K562 (cell line): ENCODE data around the gene SKOR1. TPM values are rescaled to one million over a fixed set of nuclear protein-coding genes. Genes with fewer than 3 reads are reported as not detected.
A peak's percentile ranks its signal among the peaks of the same experiment; 100 is the strongest.

ENCODE experiments used
- CBFB ChIP-seq: sonication (generic); formaldehyde crosslinking; IDR thresholded peaks from 2 replicates; pipeline ENCODE4 v1.4.0; 2020; ENCODE audit warnings: mild to moderate bottlenecking, missing genetic modification reagents
- CREBBP ChIP-seq: IDR thresholded peaks from one replicate; pipeline ENCODE4 v1.6.1; 2012; ENCODE audit warnings: low read depth, mild to moderate bottlenecking, control low read depth, inconsistent platforms, low read length
- GATA2 ChIP-seq: sonication (generic); formaldehyde crosslinking; IDR thresholded peaks from 2 replicates; pipeline ENCODE4 v1.4.0; 2020; ENCODE audit warnings: mild to moderate bottlenecking, missing genetic modification reagents
- HMG20B ChIP-seq: fragments of 250-450 bp; sonication (Bioruptor Pico); IDR thresholded peaks from 2 replicates; pipeline ENCODE4 v1.5.0; 2021; ENCODE audit warnings: mild to moderate bottlenecking
- ID3 ChIP-seq, 2 experiments: fragments of 250-450 bp in 1 of 2; fragments of 450-650 bp in 1 of 2; sonication (Bioruptor Pico) in 1 of 2; IDR thresholded peaks; 2 replicates each; pipeline versions ENCODE4 v1.6.1 to v1.8.0; 2016 to 2021; ENCODE audit warnings: mild to moderate bottlenecking in 2 of 2, moderate library complexity in 2 of 2, missing compliant biosample characterization in 1 of 2, missing genetic modification characterization in 1 of 2
- KDM5B ChIP-seq: fragments of 200-600 bp; sonication (generic); IDR thresholded peaks from 2 replicates; pipeline ENCODE4 v1.6.1; 2012; ENCODE audit warnings: low read depth, mild to moderate bottlenecking, moderate library complexity, low read length, control low read depth, inconsistent platforms; ENCODE audit not compliant: insufficient replicate concordance
- MECOM ChIP-seq: fragments of 250-450 bp; sonication (Bioruptor Pico); IDR thresholded peaks from 2 replicates; pipeline ENCODE4 v1.8.0; 2022; ENCODE audit warnings: inconsistent platforms
- NR3C1 ChIP-seq: sonication (generic); formaldehyde crosslinking; IDR thresholded peaks from 2 replicates; pipeline ENCODE4 v1.8.1; 2022; ENCODE audit warnings: missing genetic modification reagents
- NR4A1 ChIP-seq, 2 experiments: fragments of 250-450 bp in 1 of 2; fragments of 450-650 bp in 1 of 2; sonication (Bioruptor Pico) in 1 of 2; IDR thresholded peaks; 2 replicates each; pipeline versions ENCODE4 v1.4.0 to v1.6.1; 2016 to 2020; ENCODE audit warnings: mild to moderate bottlenecking in 2 of 2, missing compliant biosample characterization in 1 of 2, missing genetic modification characterization in 1 of 2, moderate library complexity in 1 of 2
- NRF1 ChIP-seq, 2 experiments: fragments of 450-650 bp; IDR thresholded peaks in 1 of 2; conservative IDR thresholded peaks in 1 of 2; 2 replicates each; pipeline ENCODE4 v1.6.1; 2014; ENCODE audit warnings: mild to moderate bottlenecking in 2 of 2
- POLR2G ChIP-seq: fragments of 200-400 bp; formaldehyde crosslinking; IDR thresholded peaks from 2 replicates; pipeline ENCODE4 v1.6.1; 2017; ENCODE audit warnings: low read depth, mild to moderate bottlenecking, antibody characterized with exemption, low read length, moderate library complexity
- PTRF ChIP-seq: fragments of 450-650 bp; IDR thresholded peaks from 2 replicates; pipeline ENCODE4 v1.6.1; 2016; ENCODE audit warnings: mild to moderate bottlenecking, missing genetic modification characterization, missing compliant biosample characterization
- SNRNP70 ChIP-seq: fragments of 200-400 bp; formaldehyde crosslinking; optimal IDR thresholded peaks from 2 replicates; pipeline ENCODE3; 2017; ENCODE audit warnings: low read depth, low read length
- SRF ChIP-seq, 2 experiments: fragments of 250-450, 450-650 bp in 1 of 2; sonication (Bioruptor Pico) in 1 of 2; sonication (generic) in 1 of 2; formaldehyde crosslinking; IDR thresholded peaks; 2 replicates each; pipeline versions ENCODE4 v1.5.0 to v1.5.1; 2020 to 2022; ENCODE audit warnings: mild to moderate bottlenecking in 1 of 2, missing genetic modification reagents in 1 of 2
- SRSF1 ChIP-seq: fragments of 200-400 bp; formaldehyde crosslinking; IDR thresholded peaks from 2 replicates; pipeline ENCODE4 v1.6.1; 2017; ENCODE audit warnings: mild to moderate bottlenecking, low read depth, low read length, moderate library complexity
- STAT5A ChIP-seq: IDR thresholded peaks from 2 replicates; pipeline ENCODE4 v1.6.1; 2012; ENCODE audit warnings: low read length, inconsistent platforms, borderline replicate concordance
- THAP7 ChIP-seq: fragments of 250-450 bp; sonication (Bioruptor Pico); IDR thresholded peaks from 2 replicates; pipeline ENCODE4 v1.5.0; 2021
- YBX1 ChIP-seq: fragments of 450-650 bp; IDR thresholded peaks from 2 replicates; pipeline ENCODE4 v1.7.1; 2016; ENCODE audit warnings: mild to moderate bottlenecking
- ZNF232 ChIP-seq: sonication (generic); formaldehyde crosslinking; IDR thresholded peaks from 2 replicates; pipeline ENCODE4 v1.8.0; 2022; ENCODE audit warnings: mild to moderate bottlenecking, missing genetic modification reagents
- ZNF24 ChIP-seq: fragments of 450-650 bp; IDR thresholded peaks from 2 replicates; pipeline ENCODE4 v1.6.1; 2016
- ZNF76 ChIP-seq: fragments of 250-450 bp; sonication (Bioruptor Pico); IDR thresholded peaks from 2 replicates; pipeline ENCODE4 v1.4.0; 2020; ENCODE audit warnings: mild to moderate bottlenecking, moderate library complexity, borderline replicate concordance
- polyA plus RNA-seq, 8 experiments: library from polyadenylated mRNA; depleted of rRNA in 4 of 8; stranded (reverse) in 5 of 8; unstranded in 3 of 8; fragments of >200 nt; fragmentation: Nextera tagmentation in 2 of 8; fragmentation: Illumina TruSeq in 1 of 8; extraction: Ambion mirVana in 2 of 8; extraction: Trizol in 1 of 8; gene quantifications; 2 replicates each; pipeline versions ENCODE4 v1.2.1 to v1.2.3, GENCODE V29; 2011 to 2014; ENCODE audit warnings: inconsistent platforms in 1 of 8, missing spikeins in 1 of 8
- total RNA-seq, 7 experiments: library from RNA; depleted of rRNA in 6 of 7; stranded (reverse); fragments of >200 nt in 6 of 7; fragmentation: Illumina TruSeq in 2 of 7; extraction: Trizol in 2 of 7; gene quantifications; 2 replicates each; pipeline versions ENCODE4 v1.2.1 to v1.2.3, GENCODE V29; 2011 to 2021; ENCODE audit warnings: low replicate concordance in 1 of 7
- TF ChIP-seq, protein P1 (sequence below): fragments of 250-450 bp; sonication (Bioruptor Pico); IDR thresholded peaks from 2 replicates; pipeline ENCODE4 v1.6.1; 2021; ENCODE audit warnings: mild to moderate bottlenecking
- TF ChIP-seq, protein P2 (sequence below), 2 experiments: fragments of 450-650 bp; conservative IDR thresholded peaks; 2 replicates each; pipeline ENCODE4 v1.6.1; 2017; ENCODE audit warnings: mild to moderate bottlenecking in 2 of 2, moderate library complexity in 2 of 2
- TF ChIP-seq, protein P3 (sequence below): fragments of 250-450 bp; sonication (Bioruptor Pico); IDR thresholded peaks from 2 replicates; pipeline ENCODE4 v1.8.0; 2021; ENCODE audit warnings: moderate library complexity, mild to moderate bottlenecking, inconsistent platforms

Gene SKOR1
- total and polyA plus RNA-seq, 9 of the 15 experiments (the other 6 are each of a cell fraction or from before 2014, with no cell fraction given): 0.04 to 0.41 (median 0.09) TPM; not detected in 3

DNA sequence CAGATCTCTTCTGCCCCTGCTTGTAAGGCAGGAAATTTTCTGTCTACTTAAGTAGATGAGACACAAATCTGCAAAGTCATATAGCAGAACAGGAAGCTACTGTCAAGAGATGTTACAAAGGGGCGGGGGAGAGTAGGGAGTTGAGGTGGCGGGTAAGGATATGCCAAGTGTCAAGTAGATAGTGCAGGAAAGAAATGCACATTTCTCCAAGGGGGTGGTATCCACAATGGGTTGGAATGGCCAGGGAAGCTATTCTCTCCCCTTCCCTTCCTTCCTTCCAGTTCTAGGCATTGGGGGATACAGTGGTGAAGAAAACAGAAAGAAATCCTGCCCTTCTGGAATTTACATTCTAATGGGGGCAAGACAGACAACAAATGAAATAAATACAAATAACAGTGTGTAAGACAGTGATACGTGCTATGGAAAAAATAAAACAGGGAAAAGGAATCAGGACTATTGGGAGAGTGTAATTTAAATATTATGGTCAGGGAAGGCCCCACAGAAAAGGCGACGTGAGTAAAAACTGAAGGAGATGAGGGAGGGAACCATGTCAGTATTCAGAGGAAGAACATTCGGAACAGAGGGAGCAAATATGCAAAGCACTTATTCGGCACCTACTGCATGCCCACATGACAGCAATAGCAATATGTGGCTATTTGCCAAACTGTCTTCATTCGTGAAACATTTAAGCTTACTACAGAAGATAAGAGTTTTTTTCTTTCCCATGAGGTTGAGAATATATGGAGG, 57.4 kb downstream of the SKOR1 start (continued):
- no peak for TF ChIP-seq POLR2G
- TF ChIP-seq NR3C1: no peak
- TF ChIP-seq, protein P1, sequence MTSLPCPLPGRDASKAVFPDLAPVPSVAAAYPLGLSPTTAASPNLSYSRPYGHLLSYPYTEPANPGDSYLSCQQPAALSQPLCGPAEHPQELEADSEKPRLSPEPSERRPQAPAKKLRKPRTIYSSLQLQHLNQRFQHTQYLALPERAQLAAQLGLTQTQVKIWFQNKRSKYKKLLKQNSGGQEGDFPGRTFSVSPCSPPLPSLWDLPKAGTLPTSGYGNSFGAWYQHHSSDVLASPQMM (CRISPR knock-in tag): no peak
- TF ChIP-seq ID3 (CRISPR knock-in tag; IDR thresholded peaks at IDR 0.05): no peak
- TF ChIP-seq ID3 (tag; IDR thresholded peaks at IDR 0.05): no peak
- no peak for TF ChIP-seq CREBBP
- no peak for TF ChIP-seq SNRNP70
- TF ChIP-seq KDM5B: no peak
- TF ChIP-seq, protein P2, sequence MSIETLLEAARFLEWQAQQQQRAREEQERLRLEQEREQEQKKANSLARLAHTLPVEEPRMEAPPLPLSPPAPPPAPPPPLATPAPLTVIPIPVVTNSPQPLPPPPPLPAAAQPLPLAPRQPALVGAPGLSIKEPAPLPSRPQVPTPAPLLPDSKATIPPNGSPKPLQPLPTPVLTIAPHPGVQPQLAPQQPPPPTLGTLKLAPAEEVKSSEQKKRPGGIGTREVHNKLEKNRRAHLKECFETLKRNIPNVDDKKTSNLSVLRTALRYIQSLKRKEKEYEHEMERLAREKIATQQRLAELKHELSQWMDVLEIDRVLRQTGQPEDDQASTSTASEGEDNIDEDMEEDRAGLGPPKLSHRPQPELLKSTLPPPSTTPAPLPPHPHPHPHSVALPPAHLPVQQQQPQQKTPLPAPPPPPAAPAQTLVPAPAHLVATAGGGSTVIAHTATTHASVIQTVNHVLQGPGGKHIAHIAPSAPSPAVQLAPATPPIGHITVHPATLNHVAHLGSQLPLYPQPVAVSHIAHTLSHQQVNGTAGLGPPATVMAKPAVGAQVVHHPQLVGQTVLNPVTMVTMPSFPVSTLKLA (conservative IDR thresholded peaks at IDR 0.05): peak in 1 of 2 experiments; percentile 47; a peak in 1 of 4 replicates
- no peak for TF ChIP-seq YBX1
- no peak for TF ChIP-seq CBFB (CRISPR knock-in tag)
- TF ChIP-seq STAT5A: no peak
- no peak for TF ChIP-seq NRF1 (conservative IDR thresholded peaks at IDR 0.05 in 1 of 2, IDR thresholded peaks at IDR 0.05 in 1 of 2)
- TF ChIP-seq MECOM (CRISPR knock-in tag): peak; percentile 79; the same call in 1 of the 2 replicates
- no peak for TF ChIP-seq THAP7
- TF ChIP-seq HMG20B (CRISPR knock-in tag): no peak
- TF ChIP-seq, protein P3, sequence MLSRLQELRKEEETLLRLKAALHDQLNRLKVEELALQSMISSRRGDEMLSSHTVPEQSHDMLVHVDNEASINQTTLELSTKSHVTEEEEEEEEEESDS (CRISPR knock-in tag): no peak
- no peak for TF ChIP-seq ZNF76 (CRISPR knock-in tag)
- no peak; the same call in 1 of the 2 replicates for TF ChIP-seq PTRF
- TF ChIP-seq ZNF232 (CRISPR knock-in tag): no peak
- TF ChIP-seq ZNF24: no peak
- no peak for TF ChIP-seq GATA2 (CRISPR knock-in tag)
- no peak for TF ChIP-seq SRSF1
- TF ChIP-seq SRF (CRISPR knock-in tag; IDR thresholded peaks at IDR 0.05): no peak; a peak in 1 of 4 replicates
- TF ChIP-seq NR4A1 (CRISPR knock-in tag; IDR thresholded peaks at IDR 0.05): no peak
- no peak for TF ChIP-seq NR4A1 (tag; IDR thresholded peaks at IDR 0.05)
